GM12878 (cell line): ENCODE measurements around the gene C7orf33. TPM values are rescaled to one million over a fixed set of nuclear protein-coding genes. Genes with fewer than 3 reads are reported as not detected.
A peak's percentile ranks its signal among the peaks of the same experiment; 100 is the strongest.

Source experiments
- ATAC-seq: fragments of 200-7000 bp; cut with Tn5 transposase; 3 replicates; pipeline ENCODE4 v1.9.1; 2020; ENCODE audit warnings: mild to moderate bottlenecking, moderate library complexity
- BruUV-seq: library from RNA; stranded (reverse); fragments of 400-500 nt; replicated peaks from 2 replicates; lab custom pipeline; 2021; lab: Mats Ljungman, UMichigan
- CTCF ChIA-PET: fragments of 300-600 bp; sonication (Branson Sonifier 250); formaldehyde crosslinking; extraction: SDS; loops from one replicate; lab custom pipeline; 2021; ENCODE audit warnings: inconsistent platforms; lab: Yijun Ruan, JAX
- POLR2A ChIA-PET: fragments of 350-600 bp; formaldehyde crosslinking; extraction: SDS; loops from one replicate; lab custom pipeline; 2021; ENCODE audit warnings: inconsistent platforms; lab: Charles Lee
- RAD21 ChIA-PET: fragments of 300-600 bp; sonication (Branson Sonifier 250); formaldehyde crosslinking; loops from one replicate; lab custom pipeline; 2023; ENCODE audit warnings: antibody characterized with exemption; ENCODE audit not compliant: unreplicated experiment; lab: Charles Lee
- SMC1A ChIA-PET: fragments of 300-600 bp; sonication (Branson Sonifier 250); formaldehyde crosslinking; loops from one replicate; lab custom pipeline; 2023; ENCODE audit not compliant: unreplicated experiment, uncharacterized antibody; lab: Charles Lee
- DNase-seq: peaks from one replicate; pipeline ENCODE4 v3.0.0-alpha.2; 2011; ENCODE audit warnings: low read depth, low spot score
- FAIRE-seq: peaks from 3 replicates; lab custom pipeline; 2011; peaks lifted over from hg19 to GRCh38; lab: Jason Lieb, UNC
- H2AFZ ChIP-seq: 2 replicates; pipeline ENCODE4 v1.6.0; 2011; ENCODE audit warnings: low read depth, low read length, control low read depth; ENCODE audit not compliant: control insufficient read depth
- H3K27ac ChIP-seq: 2 replicates; pipeline ENCODE4 v1.5.1; 2011; ENCODE audit warnings: control low read depth; ENCODE audit not compliant: control insufficient read depth, insufficient read depth
- H3K27me3 ChIP-seq, 2 experiments: replicated peaks in 1 of 2; 2 replicates each; pipeline versions ENCODE4 v1.6.0 to v1.6.1; 2011; ENCODE audit warnings: low read length in 1 of 2; ENCODE audit not compliant: control insufficient read depth in 2 of 2, insufficient read depth in 2 of 2
- H3K36me3 ChIP-seq, 2 experiments: 2 replicates each; pipeline ENCODE4 v1.5.1; 2011; ENCODE audit warnings: low read length in 1 of 2; ENCODE audit not compliant: control insufficient read depth in 2 of 2, insufficient read depth in 2 of 2
- H3K4me1 ChIP-seq: 2 replicates; pipeline ENCODE4 v1.6.1; 2011; ENCODE audit warnings: mild to moderate bottlenecking, low read length, moderate library complexity, mixed read lengths; ENCODE audit not compliant: control insufficient read depth, insufficient read depth
- H3K4me2 ChIP-seq: 2 replicates; pipeline ENCODE4 v1.6.0; 2011; ENCODE audit warnings: control low read depth; ENCODE audit not compliant: control insufficient read depth, insufficient read depth
- H3K4me3 ChIP-seq: fragments of 200-600 bp; sonication (generic); 2 replicates; pipeline ENCODE4 v1.5.1; 2016
- H3K79me2 ChIP-seq: 2 replicates; pipeline ENCODE4 v1.6.0; 2011; ENCODE audit warnings: low read length; ENCODE audit not compliant: control insufficient read depth, insufficient read depth
- H3K9ac ChIP-seq: 2 replicates; pipeline ENCODE4 v1.8.0; 2011; ENCODE audit warnings: low read length, control low read depth, mixed read lengths; ENCODE audit not compliant: control insufficient read depth, insufficient read depth
- H3K9me3 ChIP-seq: replicated peaks from 3 replicates; pipeline ENCODE4 v1.5.1; 2011; ENCODE audit warnings: mild to moderate bottlenecking, low read length; ENCODE audit not compliant: control insufficient read depth, insufficient read depth
- H4K20me1 ChIP-seq: 2 replicates; pipeline ENCODE4 v1.6.0; 2011; ENCODE audit not compliant: control insufficient read depth, insufficient read depth
- BCL3 ChIP-seq: IDR thresholded peaks from 2 replicates; pipeline ENCODE4 v1.6.1; 2011; ENCODE audit warnings: borderline replicate concordance, low read depth, mild to moderate bottlenecking, moderate library complexity, low read length; ENCODE audit not compliant: insufficient read depth, poor library complexity, severe bottlenecking
- CREB1 ChIP-seq: IDR thresholded peaks from 2 replicates; pipeline ENCODE4 v1.6.1; 2012; ENCODE audit warnings: low read depth, mild to moderate bottlenecking, inconsistent platforms
- EP300 ChIP-seq, 2 experiments: fragments of 150-350 bp in 1 of 2; IDR thresholded peaks; 2 replicates each; pipeline ENCODE4 v1.6.1; 2011 to 2012; ENCODE audit warnings: low read depth in 2 of 2, low read length in 2 of 2, borderline replicate concordance in 1 of 2, improper control_type of control experiment in 1 of 2, inconsistent platforms in 1 of 2; ENCODE audit not compliant: control insufficient read depth in 1 of 2
- EZH2 ChIP-seq: IDR thresholded peaks from 2 replicates; pipeline ENCODE4 v1.6.1; 2012; ENCODE audit warnings: low read depth, mild to moderate bottlenecking, control low read depth, inconsistent platforms, low read length, borderline replicate concordance; ENCODE audit not compliant: control insufficient read depth
- FOXM1 ChIP-seq: IDR thresholded peaks from 2 replicates; pipeline ENCODE4 v1.6.1; 2012; ENCODE audit warnings: low read depth, mild to moderate bottlenecking, inconsistent platforms, low read length, moderate library complexity
- HDAC2 ChIP-seq: fragments of 200-600 bp; sonication (generic); IDR thresholded peaks from 2 replicates; pipeline ENCODE4 v1.6.1; 2017
- HDAC6 ChIP-seq: fragments of 200-600 bp; sonication (generic); IDR thresholded peaks from one replicate; pipeline ENCODE4 v1.8.0; 2017; ENCODE audit warnings: antibody characterized with exemption; ENCODE audit not compliant: unreplicated experiment
- KLF5 ChIP-seq: fragments of 450-650 bp; IDR thresholded peaks from 2 replicates; pipeline ENCODE4 v1.6.1; 2014; ENCODE audit warnings: mild to moderate bottlenecking; ENCODE audit not compliant: partially characterized antibody
- MAX ChIP-seq: IDR thresholded peaks from 2 replicates; pipeline ENCODE4 v1.6.1; 2012; ENCODE audit warnings: low read depth, low read length, improper control_type of control experiment
- NFYA ChIP-seq: IDR thresholded peaks from 2 replicates; pipeline ENCODE4 v1.6.1; 2011; ENCODE audit warnings: low read depth, mild to moderate bottlenecking, low read length, improper control_type of control experiment, borderline replicate concordance
- PKNOX1 ChIP-seq: fragments of 450-650 bp; IDR thresholded peaks from 2 replicates; pipeline ENCODE4 v1.6.1; 2016; ENCODE audit warnings: mild to moderate bottlenecking
- YY1 ChIP-seq: IDR thresholded peaks from 2 replicates; pipeline ENCODE4 v1.6.1; 2011; ENCODE audit warnings: low read depth, mild to moderate bottlenecking, low read length
- ZNF207 ChIP-seq: fragments of 450-650 bp; IDR thresholded peaks from 2 replicates; pipeline ENCODE4 v1.6.1; 2014; ENCODE audit warnings: antibody characterized with exemption, mild to moderate bottlenecking, borderline replicate concordance
- ZNF687 ChIP-seq: fragments of 450-650 bp; IDR thresholded peaks from 2 replicates; pipeline ENCODE4 v1.6.1; 2017; ENCODE audit warnings: mild to moderate bottlenecking, moderate library complexity
- WGBS: methylation state at CpG from one replicate; pipeline ENCODE4 v1.1.6; 2016; ENCODE audit warnings: low lambda C conversion rate; ENCODE audit not compliant: insufficient replicate concordance, insufficient coverage; ENCODE audit errors: missing lambda C conversion rate; 5-methylcytosine and 5-hydroxymethylcytosine counted together
- in situ Hi-C: fragments of 300-500 bp; cut with MboI; formaldehyde crosslinking; loops from 9 replicates; pipeline ENCODE4 v1.14.3; 2018; ENCODE audit warnings: mixed read lengths
- intact Hi-C: fragments of 100-400 bp; cut with micrococcal nuclease; formaldehyde crosslinking; loops from one replicate; pipeline ENCODE4 v1.14.2; 2022; ENCODE audit not compliant: unreplicated experiment
- polyA plus RNA-seq, 11 experiments: library from polyadenylated mRNA; depleted of rRNA in 4 of 11; unstranded in 6 of 11; stranded (reverse) in 5 of 11; fragments of >200 nt; fragmentation: Nextera tagmentation in 4 of 11; fragmentation: Illumina TruSeq in 1 of 11; extraction: Ambion mirVana in 4 of 11; extraction: Trizol in 1 of 11; gene quantifications; 1 replicate in 1 of 11; 2 replicates in 10 of 11; pipeline versions ENCODE4 v1.2.1 to v1.2.3, GENCODE V29; 2011 to 2016; ENCODE audit warnings: inconsistent platforms in 2 of 11, missing spikeins in 2 of 11, low read depth in 1 of 11
- total RNA-seq, 4 experiments: library from RNA; depleted of rRNA in 3 of 4; stranded (reverse); fragments of >200 nt in 3 of 4; fragmentation: Illumina TruSeq in 1 of 4; extraction: Trizol in 1 of 4; gene quantifications; 2 replicates each; pipeline versions ENCODE4 v1.2.1 to v1.2.3, GENCODE V29; 2013 to 2021

C7orf33 gene
- total and polyA plus RNA-seq, 10 of the 15 experiments (the other 5 are each of a cell fraction or from before 2014, with no cell fraction given) = not detected

GRCh38 chr7:148575640-148576411 lies 14.7 kb upstream of the C7orf33 start:
- in situ Hi-C loops = loop anchor here (5.0 kb wide), 1 partner anchor 386 kb away; no protein-coding TSS in a partner anchor
- no TSS peak for BruUV-seq
- ATAC-seq (peak; percentile 98), FAIRE-seq (peak; percentile 94), DNase-seq (no peak)
- intact Hi-C loops = loop anchor here (1.0 to 5.0 kb wide), 2 partner anchors 126 to 386 kb away; no protein-coding TSS in a partner anchor
- H3K4me1 ChIP-seq = no peaks in the 10 kb centered on the region
- no peak overlapping the region for H3K9ac ChIP-seq
- H4K20me1 ChIP-seq = no peaks in the 10 kb centered on the region
- ChIA-PET RAD21 (interaction anchor here (0.6 to 3.2 kb wide), 6 partner anchors 9 to 391 kb away, joined by 3 to 29 read pairs (median 4); no protein-coding TSS in a partner anchor), POLR2A (interaction anchor here (0.6 kb wide), 1 partner anchor 609 kb away, joined by 3 read pairs; no protein-coding TSS in a partner anchor), CTCF (interaction anchor here (0.6 to 5.5 kb wide), 37 partner anchors 9 to 490 kb away, joined by 3 to 57 read pairs (median 4); partner anchors contain the start of gene CUL1), SMC1A (interaction anchor here (0.6 to 2.6 kb wide), 15 partner anchors 13 to 387 kb away, joined by 3 to 40 read pairs (median 4); no protein-coding TSS in a partner anchor)
- 13% methylated on average over 8 of the region's 8 CpGs for WGBS
- no peak overlapping the region for H3K4me3 ChIP-seq
- no peaks in the 10 kb centered on the region for H3K36me3 ChIP-seq
- no peaks in the 10 kb centered on the region; a peak in 1 of 4 replicates for H3K27me3 ChIP-seq
- no peaks in the 10 kb centered on the region for H3K79me2 ChIP-seq
- H2AFZ ChIP-seq = no peak overlapping the region
- no peaks in the 10 kb centered on the region; the same call in 2 of the 3 replicates for H3K9me3 ChIP-seq
- no peak overlapping the region for H3K27ac ChIP-seq
- H3K4me2 ChIP-seq = no peak overlapping the region
- TF ChIP-seq FOXM1 = 0 out of 2 replicates have a peak, but pooled peaks have one; percentile 49
- TF ChIP-seq HDAC6 = no peak
- no peak for TF ChIP-seq CREB1
- no peak for TF ChIP-seq EZH2
- no peak for TF ChIP-seq BCL3
- TF ChIP-seq ZNF207 = no peak
- no peak for TF ChIP-seq PKNOX1
- no peak for TF ChIP-seq NFYA
- TF ChIP-seq EP300 (IDR thresholded peaks at IDR 0.05; ENCODE audit: borderline replicate concordance in 1 of 2, control insufficient read depth in 1 of 2, low read depth in 2 of 2, low read length in 2 of 2) = no peak
- TF ChIP-seq KLF5 = no peak
- TF ChIP-seq HDAC2 = no peak
- TF ChIP-seq ZNF687 = no peak
- TF ChIP-seq YY1 = peak; percentile 53; the same call in 1 of the 2 replicates
- TF ChIP-seq MAX = no peak
